PFSK-1 (cell line): ENCODE measurements around the gene RAD9A.

ENCODE experiments used
- TAF1 ChIP-seq: IDR thresholded peaks from 2 replicates; pipeline ENCODE4 v1.6.1; 2012; ENCODE audit warnings: low read length, control low read depth, borderline replicate concordance; ENCODE audit not compliant: insufficient read depth
- TF ChIP-seq, protein P1 (sequence below), 2 experiments: IDR thresholded peaks; 2 replicates each; pipeline versions ENCODE4 v1.6.1 to v1.8.0; 2011 to 2012; ENCODE audit warnings: low read depth in 2 of 2, low read length in 2 of 2, control low read depth in 1 of 2, inconsistent platforms in 1 of 2, mild to moderate bottlenecking in 1 of 2, moderate library complexity in 1 of 2; ENCODE audit not compliant: insufficient read depth in 1 of 2

DNA sequence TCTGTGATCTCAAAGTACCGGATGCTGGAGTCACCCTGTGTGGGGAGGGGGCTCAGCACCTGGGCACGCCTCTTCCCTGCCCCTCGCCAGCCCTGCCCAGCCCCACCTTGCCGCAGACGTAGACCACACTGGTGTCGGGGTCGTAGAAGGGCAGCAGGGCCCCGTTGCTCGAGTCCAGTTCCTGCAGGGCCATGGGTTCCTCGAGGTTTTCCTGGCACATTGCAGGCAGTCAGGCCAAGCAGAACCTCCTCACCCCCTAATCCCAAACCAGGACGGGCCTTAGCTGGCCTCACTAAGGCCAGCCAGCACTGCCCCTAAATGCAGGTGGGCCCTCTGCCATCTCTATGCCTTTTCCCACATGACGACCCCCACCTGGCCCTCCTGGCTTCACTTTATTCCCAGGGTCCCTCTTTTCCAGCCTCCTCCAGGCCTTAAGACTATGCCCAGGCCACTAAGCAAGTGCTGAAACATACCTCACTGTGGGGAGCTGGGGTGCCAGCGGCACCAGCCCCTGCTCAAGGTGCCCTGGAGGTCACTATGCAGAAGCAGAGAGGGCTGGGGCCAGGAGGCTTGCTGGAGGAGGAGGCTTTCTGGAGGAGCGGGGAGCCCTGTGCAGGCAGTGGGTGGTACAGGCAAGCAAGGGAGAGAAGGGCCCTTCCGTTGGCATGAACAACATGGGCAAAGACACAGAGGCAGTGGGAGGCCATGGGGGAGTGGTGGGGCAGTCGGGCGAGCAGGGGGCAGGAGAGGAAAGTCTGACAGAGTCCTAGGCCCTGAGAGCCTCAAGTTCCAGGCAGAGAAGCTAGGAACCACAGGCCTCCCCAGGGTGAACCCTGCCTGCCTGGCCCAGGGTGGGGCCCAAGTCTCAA lies 48.7 kb downstream of the RAD9A start:
- TF ChIP-seq, protein P1, sequence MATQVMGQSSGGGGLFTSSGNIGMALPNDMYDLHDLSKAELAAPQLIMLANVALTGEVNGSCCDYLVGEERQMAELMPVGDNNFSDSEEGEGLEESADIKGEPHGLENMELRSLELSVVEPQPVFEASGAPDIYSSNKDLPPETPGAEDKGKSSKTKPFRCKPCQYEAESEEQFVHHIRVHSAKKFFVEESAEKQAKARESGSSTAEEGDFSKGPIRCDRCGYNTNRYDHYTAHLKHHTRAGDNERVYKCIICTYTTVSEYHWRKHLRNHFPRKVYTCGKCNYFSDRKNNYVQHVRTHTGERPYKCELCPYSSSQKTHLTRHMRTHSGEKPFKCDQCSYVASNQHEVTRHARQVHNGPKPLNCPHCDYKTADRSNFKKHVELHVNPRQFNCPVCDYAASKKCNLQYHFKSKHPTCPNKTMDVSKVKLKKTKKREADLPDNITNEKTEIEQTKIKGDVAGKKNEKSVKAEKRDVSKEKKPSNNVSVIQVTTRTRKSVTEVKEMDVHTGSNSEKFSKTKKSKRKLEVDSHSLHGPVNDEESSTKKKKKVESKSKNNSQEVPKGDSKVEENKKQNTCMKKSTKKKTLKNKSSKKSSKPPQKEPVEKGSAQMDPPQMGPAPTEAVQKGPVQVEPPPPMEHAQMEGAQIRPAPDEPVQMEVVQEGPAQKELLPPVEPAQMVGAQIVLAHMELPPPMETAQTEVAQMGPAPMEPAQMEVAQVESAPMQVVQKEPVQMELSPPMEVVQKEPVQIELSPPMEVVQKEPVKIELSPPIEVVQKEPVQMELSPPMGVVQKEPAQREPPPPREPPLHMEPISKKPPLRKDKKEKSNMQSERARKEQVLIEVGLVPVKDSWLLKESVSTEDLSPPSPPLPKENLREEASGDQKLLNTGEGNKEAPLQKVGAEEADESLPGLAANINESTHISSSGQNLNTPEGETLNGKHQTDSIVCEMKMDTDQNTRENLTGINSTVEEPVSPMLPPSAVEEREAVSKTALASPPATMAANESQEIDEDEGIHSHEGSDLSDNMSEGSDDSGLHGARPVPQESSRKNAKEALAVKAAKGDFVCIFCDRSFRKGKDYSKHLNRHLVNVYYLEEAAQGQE (IDR thresholded peaks at IDR 0.05; ENCODE audit: insufficient read depth in 1 of 2, low read depth in 2 of 2, low read length in 2 of 2) = no peak
- no peak for TF ChIP-seq TAF1
